SK-N-SH (cell line): Measurements from ENCODE around the gene ACTA1. TPM values are rescaled to one million over a fixed set of nuclear protein-coding genes. Genes with fewer than 3 reads are reported as not detected.
A peak's percentile ranks its signal among the peaks of the same experiment; 100 is the strongest.

Experiments used
- CTCF ChIA-PET: fragments of 300-600, 350-600 bp; formaldehyde crosslinking; extraction: SDS; loops from one replicate; lab custom pipeline; 2021; lab: Yijun Ruan, JAX
- POLR2A ChIA-PET: fragments of 350-600 bp; sonication (Branson Sonifier 250); formaldehyde crosslinking; extraction: SDS; loops from one replicate; lab custom pipeline; 2020; ENCODE audit warnings: antibody characterized with exemption, inconsistent platforms; lab: Yijun Ruan, JAX
- DNase-seq: peaks from one replicate; pipeline ENCODE4 v3.0.0; 2012
- H2AFZ ChIP-seq: fragments of 200-600 bp; sonication (generic); 2 replicates; pipeline ENCODE4 v1.8.1; 2016; ENCODE audit warnings: antibody characterized with exemption, mild to moderate bottlenecking, low read depth
- H3F3A ChIP-seq: fragments of 200-600 bp; sonication (generic); replicated peaks from 2 replicates; pipeline ENCODE3; 2016; ENCODE audit warnings: antibody characterized with exemption, mild to moderate bottlenecking; ENCODE audit not compliant: insufficient read depth
- H3K27ac ChIP-seq, 2 experiments: fragments of 200-500 bp in 1 of 2; fragments of 200-600 bp in 1 of 2; sonication (Bioruptor generic) in 1 of 2; sonication (generic), shearing (Covaris generic) in 1 of 2; 2 replicates each; pipeline versions ENCODE4 v1.5.1 to v1.6.1; 2014 to 2016; ENCODE audit warnings: low read depth in 2 of 2, inconsistent platforms in 1 of 2, low read length in 1 of 2, mild to moderate bottlenecking in 1 of 2, mixed read lengths in 1 of 2
- H3K27me3 ChIP-seq: fragments of 200-600 bp; sonication (generic), shearing (Covaris generic); 2 replicates; pipeline ENCODE4 v1.6.1; 2016; ENCODE audit warnings: mixed run types; ENCODE audit not compliant: insufficient read depth
- H3K36me3 ChIP-seq, 2 experiments: fragments of 200-500 bp in 1 of 2; fragments of 200-600 bp in 1 of 2; sonication (Bioruptor generic) in 1 of 2; sonication (generic) in 1 of 2; replicated peaks in 1 of 2; 2 replicates each; pipeline versions ENCODE3 to v1.5.1; 2014 to 2016; ENCODE audit warnings: low read length in 1 of 2, mild to moderate bottlenecking in 1 of 2; ENCODE audit not compliant: insufficient read depth in 2 of 2, control insufficient read depth in 1 of 2
- H3K4me1 ChIP-seq, 2 experiments: fragments of 200-500 bp in 1 of 2; fragments of 200-600 bp in 1 of 2; sonication (Bioruptor generic) in 1 of 2; sonication (generic), shearing (Covaris generic) in 1 of 2; 2 replicates each; pipeline versions ENCODE4 v1.5.1 to v1.6.1; 2014 to 2016; ENCODE audit warnings: low read depth in 1 of 2, low read length in 1 of 2, mixed run types in 1 of 2; ENCODE audit not compliant: insufficient read depth in 2 of 2, control insufficient read depth in 1 of 2
- H3K4me2 ChIP-seq: fragments of 200-600 bp; sonication (generic), shearing (Covaris generic); 2 replicates; pipeline ENCODE4 v1.6.1; 2017; ENCODE audit warnings: mixed run types
- H3K4me3 ChIP-seq, 2 experiments: fragments of 200-500 bp in 1 of 2; fragments of 200-600 bp in 1 of 2; sonication (Bioruptor generic) in 1 of 2; sonication (generic), shearing (Covaris generic) in 1 of 2; 2 replicates each; pipeline versions ENCODE4 v1.5.1 to v1.8.1; 2014 to 2016; ENCODE audit warnings: low read depth in 2 of 2, inconsistent platforms in 1 of 2, low read length in 1 of 2, mild to moderate bottlenecking in 1 of 2, mixed read lengths in 1 of 2, moderate library complexity in 1 of 2
- H3K79me2 ChIP-seq: fragments of 200-600 bp; sonication (generic); 2 replicates; pipeline ENCODE4 v1.8.1; 2017; ENCODE audit warnings: mild to moderate bottlenecking; ENCODE audit not compliant: insufficient read depth
- H3K9ac ChIP-seq: fragments of 200-600 bp; sonication (generic); 2 replicates; pipeline ENCODE4 v1.6.1; 2017; ENCODE audit warnings: mixed run types
- H3K9me2 ChIP-seq: fragments of 200-600 bp; sonication (generic); 2 replicates; pipeline ENCODE4 v1.6.1; 2017; ENCODE audit warnings: mixed run types
- H3K9me3 ChIP-seq: fragments of 200-600 bp; sonication (generic); 2 replicates; pipeline ENCODE4 v1.6.1; 2017; ENCODE audit warnings: mixed run types, mild to moderate bottlenecking, moderate library complexity
- H4K20me1 ChIP-seq: fragments of 200-600 bp; sonication (generic); 2 replicates; pipeline ENCODE4 v1.6.1; 2017; ENCODE audit warnings: mild to moderate bottlenecking, mixed run types; ENCODE audit not compliant: insufficient read depth
- FOXJ3 ChIP-seq: sonication (generic); formaldehyde crosslinking; IDR thresholded peaks from 2 replicates; pipeline ENCODE4 v1.5.1; 2020; ENCODE audit warnings: mild to moderate bottlenecking, missing genetic modification reagents
- GABPA ChIP-seq: IDR thresholded peaks from 2 replicates; pipeline ENCODE4 v1.4.0; 2012; ENCODE audit warnings: low read depth, mild to moderate bottlenecking
- IRF3 ChIP-seq: fragments of 150-350 bp; IDR thresholded peaks from 2 replicates; pipeline ENCODE4 v1.6.1; 2016; ENCODE audit warnings: mild to moderate bottlenecking, low read depth, low read length
- JUND ChIP-seq: IDR thresholded peaks from 2 replicates; pipeline ENCODE4 v1.4.0; 2012
- MEF2A ChIP-seq: IDR thresholded peaks from 2 replicates; pipeline ENCODE4 v1.4.0; 2012; ENCODE audit warnings: low read depth, borderline replicate concordance
- NRF1 ChIP-seq: IDR thresholded peaks from 2 replicates; pipeline ENCODE4 v1.6.1; 2012; ENCODE audit warnings: low read depth, mild to moderate bottlenecking, low read length
- RCOR1 ChIP-seq: fragments of 150-350 bp; IDR thresholded peaks from 2 replicates; pipeline ENCODE4 v1.6.1; 2017; ENCODE audit warnings: antibody characterized with exemption, low read length
- REST ChIP-seq: IDR thresholded peaks from 2 replicates; pipeline ENCODE4 v1.6.1; 2012; ENCODE audit warnings: mild to moderate bottlenecking, low read depth, low read length, moderate library complexity
- USF1 ChIP-seq: IDR thresholded peaks from 2 replicates; pipeline ENCODE4 v1.4.0; 2012; ENCODE audit warnings: low read depth, borderline replicate concordance
- USF2 ChIP-seq: fragments of 150-350 bp; IDR thresholded peaks from 2 replicates; pipeline ENCODE4 v1.6.1; 2017; ENCODE audit warnings: antibody characterized with exemption, low read length, low read depth, borderline replicate concordance
- WGBS: methylation state at CpG from one replicate; pipeline ENCODE4 v1.1.6; 2017; ENCODE audit warnings: low lambda C conversion rate; 5-methylcytosine and 5-hydroxymethylcytosine counted together
- polyA plus RNA-seq, 3 experiments: library from polyadenylated mRNA; depleted of rRNA; stranded (reverse); fragments of >200 nt; gene quantifications; 2 replicates each; pipeline ENCODE4 v1.2.3, GENCODE V29; 2012

ACTA1 gene
- polyA plus RNA-seq, 1 of the 3 experiments (the other 2 are of a cell fraction) = 0.21 TPM

GRCh38 chr1:229431284-229432115 is 2.4 kb downstream of the ACTA1 start (continued):
- TF ChIP-seq REST (no peak), NRF1 (no peak), USF2 (no peak), MEF2A (no peak), GABPA (no peak)
- TF ChIP-seq, all 33 proteins: peak for 0

GRCh38 chr1:229430761-229431283 is 3.1 kb downstream of the ACTA1 start:
- Histone ChIP-seq H3K4me3 (no peak overlapping the region), H2AFZ (no peak overlapping the region), H3K9me2 (no peaks in the 10 kb centered on the region), H4K20me1 (no peaks in the 10 kb centered on the region), H3K79me2 (no peaks in the 10 kb centered on the region), H3K4me2 (no peak overlapping the region), H3K4me1 (peaks cover 0 to 4% of the 10 kb centered on the region in 2 experiments; a peak in 1 of 4 replicates), H3K27me3 (no peaks in the 10 kb centered on the region), H3K36me3 (no peaks in the 10 kb centered on the region), H3F3A (no peaks in the 10 kb centered on the region), H3K27ac (no peak overlapping the region)
- WGBS = 72% methylated on average over 8 of the region's 16 CpGs
- ChIA-PET CTCF (interaction anchor here (1.0 kb wide), 1 partner anchor 172 kb away, joined by 3 read pairs; no protein-coding TSS in a partner anchor), POLR2A (no interaction called here)
- no peak for DNase-seq
- peak; percentile 92 for TF ChIP-seq REST
- no peak for TF ChIP-seq JUND
- no peak for TF ChIP-seq MEF2A
- no peak for TF ChIP-seq FOXJ3
- no peak for TF ChIP-seq USF1
- no peak for TF ChIP-seq RCOR1
- no peak for TF ChIP-seq IRF3
- TF ChIP-seq, all 33 proteins: peak for 1
- Histone ChIP-seq H3K9ac (no peak overlapping the region), H3K9me3 (no peaks in the 10 kb centered on the region)
